Measurements from ENCODE around the gene UCP3.
"Not testable (repeated sequence)": the region's sequence is repeated elsewhere in the genome, so short reads cannot be mapped to it uniquely, and the experiment has no call there.

UCP3 gene

DNA sequence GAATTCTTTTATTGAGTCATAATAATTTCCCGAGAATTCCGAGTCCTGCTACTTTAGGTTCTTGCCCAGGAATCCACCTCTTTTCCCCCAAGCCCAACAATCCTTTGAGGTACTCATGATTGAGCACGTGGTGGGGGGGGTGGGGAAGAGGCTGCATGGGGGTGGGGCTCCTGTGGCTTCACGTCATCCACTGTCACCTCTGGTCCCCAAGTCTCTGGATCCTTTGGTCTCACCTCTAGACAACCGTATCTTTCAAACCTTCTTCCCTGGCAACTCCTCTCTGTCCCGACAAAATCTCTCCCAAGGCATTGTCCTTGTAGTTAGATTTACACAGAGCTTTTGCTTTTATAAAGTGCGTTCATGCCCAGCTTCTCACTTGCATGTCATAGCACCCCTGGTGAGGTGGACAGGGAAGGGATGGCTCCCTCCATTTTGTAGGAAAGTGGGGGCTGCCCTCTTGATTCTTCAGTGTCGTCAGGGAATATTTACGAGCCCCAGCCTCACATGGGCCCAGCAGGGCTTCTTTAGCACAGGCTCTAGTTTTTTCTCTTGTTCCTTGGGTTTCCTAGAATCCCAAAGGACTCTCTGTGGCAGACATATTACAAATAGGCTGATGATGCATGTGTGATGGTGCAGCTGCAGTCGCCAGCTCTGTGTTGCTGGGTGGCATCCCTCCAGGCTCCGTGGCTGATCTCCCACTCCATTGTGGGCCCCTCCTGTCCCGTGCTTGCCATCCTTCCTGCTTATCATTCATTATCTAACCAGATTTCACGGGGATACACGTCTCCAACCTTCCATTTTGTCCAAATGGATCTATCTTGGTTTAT is 8.4 kb downstream of the UCP3 start:
- no peak for DNase-seq (ENCODE audit: low spot score)

DNA sequence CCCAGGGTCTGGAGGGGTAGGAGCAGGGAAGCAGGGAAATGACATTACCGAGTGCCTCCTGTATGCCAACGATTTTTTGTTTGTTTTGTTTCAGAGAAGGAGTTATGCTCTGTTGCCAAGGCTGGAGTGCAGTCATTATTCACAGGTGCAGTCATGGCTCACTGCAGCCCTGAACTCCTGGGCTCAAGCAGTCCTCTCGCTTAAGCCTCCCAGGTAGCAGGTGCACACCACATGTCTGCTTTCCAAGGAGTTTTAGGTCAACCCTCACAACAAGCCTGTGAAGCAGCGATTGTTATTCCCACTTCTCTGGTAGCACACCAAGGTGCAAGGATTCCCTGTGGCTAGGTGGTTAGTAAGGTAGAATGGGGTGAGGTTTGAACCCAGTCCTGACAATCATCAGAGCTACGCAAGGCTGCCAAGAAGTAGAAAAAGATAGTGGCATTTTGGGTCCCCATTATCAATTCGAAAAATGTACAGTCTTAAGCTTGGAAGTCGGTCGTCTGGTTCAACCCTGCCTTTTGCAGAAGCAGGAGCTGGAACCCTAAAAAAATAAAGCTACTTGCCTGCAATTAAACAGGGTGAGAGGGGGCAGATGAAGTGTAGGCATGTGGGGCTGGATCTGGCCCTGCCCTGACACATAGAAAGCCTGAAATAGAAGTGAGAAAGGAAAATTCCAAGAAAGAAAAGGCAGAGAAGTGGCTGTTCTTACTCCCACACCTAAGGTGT is 9.1 kb downstream of the UCP3 start:
- DNase-seq (ENCODE audit: low spot score): no peak

DNA sequence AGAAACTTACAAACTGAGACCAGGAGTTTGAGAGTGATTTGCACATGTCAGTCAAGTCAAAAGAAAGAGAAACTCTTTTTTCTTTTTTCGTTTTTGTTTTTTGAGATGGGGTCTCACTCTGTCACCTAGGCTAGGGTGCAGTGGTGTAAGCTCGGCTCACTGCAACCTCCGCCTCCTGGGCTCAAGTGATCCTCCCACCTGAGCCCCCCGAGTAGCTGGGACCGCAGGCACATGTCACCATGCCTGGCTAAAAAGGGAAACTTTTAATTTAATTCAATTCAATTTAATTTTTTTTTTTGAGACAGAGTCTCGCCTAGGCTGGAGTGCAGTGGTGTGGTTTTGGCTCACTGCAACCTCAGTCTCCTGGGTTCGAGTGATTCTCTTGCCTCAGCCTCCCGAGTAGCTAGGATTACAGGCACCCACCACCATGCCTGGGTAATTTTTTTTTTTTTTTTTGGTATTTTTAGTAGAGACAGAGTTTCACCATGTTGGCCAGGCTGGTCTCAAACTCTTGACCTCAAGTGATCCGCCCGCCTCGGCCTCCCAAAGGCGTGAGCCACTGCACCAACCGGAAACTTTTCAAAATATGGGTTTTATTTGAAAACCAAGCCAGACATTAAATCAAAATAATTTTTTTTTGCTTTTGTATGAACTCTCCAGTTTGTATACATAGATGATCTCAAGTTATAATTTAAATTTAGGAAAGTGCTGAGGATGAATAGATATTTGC is 9.9 kb downstream of the UCP3 start:
- no peak for DNase-seq (ENCODE audit: low spot score)

DNA sequence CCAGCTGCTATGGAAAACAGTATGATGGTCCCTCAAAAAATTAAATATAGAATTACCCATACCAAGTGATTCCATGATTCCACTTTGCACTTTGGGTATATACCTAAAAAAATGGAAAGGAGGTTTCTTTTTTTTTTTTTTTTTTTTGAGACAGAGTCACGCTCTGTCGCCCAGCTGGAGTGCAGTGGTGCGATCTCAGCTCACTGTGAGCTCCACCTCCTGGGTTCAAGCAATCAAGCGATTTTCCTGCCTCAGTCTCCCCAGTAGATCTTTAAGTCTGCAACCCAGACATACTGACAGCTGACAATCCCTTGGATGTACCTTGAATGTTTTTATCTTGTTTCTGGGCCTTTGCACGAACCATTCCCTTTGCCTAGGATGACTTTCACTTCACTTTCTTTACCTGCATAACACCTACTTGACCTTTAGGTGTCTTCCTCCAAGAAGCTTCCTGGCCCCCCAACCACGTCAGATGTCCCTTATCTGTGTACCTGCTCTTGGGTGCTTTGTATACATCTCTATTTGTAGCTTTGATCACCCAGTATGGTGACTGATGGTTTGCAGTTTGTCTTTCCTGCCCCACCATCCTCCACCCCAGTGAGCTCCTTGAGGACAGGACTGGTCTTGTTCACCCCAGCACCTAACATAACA is 11.6 kb downstream of the UCP3 start:
- DNase-seq (ENCODE audit: low spot score): no peak

DNA sequence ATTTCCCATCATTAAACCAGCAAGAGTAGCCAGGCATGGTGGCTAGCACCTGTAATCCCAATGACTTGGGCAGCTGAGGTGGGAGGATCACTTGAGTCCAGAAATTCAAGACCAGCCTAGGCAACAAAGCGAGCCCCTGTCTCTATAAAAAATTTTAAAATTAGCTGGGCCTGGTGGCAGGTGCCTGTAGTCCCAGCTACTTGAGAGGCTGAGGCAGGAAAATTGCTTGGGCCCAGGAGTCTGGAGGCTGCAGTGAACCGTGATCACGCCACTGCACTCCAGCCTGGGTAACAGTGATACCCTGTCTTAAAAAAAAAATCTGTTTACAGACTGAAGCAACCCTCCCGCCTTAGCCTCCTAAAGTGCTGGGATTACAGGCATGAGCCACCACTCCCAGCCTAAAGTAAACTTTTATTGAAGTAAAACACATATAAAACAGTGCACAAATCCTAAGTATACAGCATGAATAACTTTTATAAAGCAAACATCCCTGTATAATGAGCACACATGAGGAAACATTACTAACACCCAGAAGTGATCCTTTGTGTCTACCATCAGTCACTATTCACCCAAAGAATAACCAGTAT is 12.6 kb downstream of the UCP3 start:
- no peak for DNase-seq (ENCODE audit: low spot score)

DNA sequence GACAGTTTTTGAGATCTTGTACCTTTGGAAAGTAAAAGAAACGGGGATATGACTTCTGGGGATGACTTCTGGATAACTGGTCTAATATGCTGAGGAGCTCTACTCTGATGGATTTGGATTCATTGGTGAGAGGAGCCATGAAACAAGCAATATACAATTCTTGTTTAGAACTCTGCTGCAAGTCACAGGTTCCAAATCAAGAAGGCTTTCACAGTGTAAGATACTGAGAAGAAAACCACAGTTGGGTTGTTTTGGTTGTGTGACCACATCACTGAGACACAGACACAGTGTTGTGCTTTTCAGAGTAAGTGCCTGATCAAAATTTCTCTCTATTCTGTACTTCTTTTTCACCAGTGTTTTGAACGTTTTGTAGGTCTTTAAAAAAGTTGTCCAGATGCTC is 13.2 kb downstream of the UCP3 start:
- peak; percentile 85 for DNase-seq (ENCODE audit: low spot score)

DNA sequence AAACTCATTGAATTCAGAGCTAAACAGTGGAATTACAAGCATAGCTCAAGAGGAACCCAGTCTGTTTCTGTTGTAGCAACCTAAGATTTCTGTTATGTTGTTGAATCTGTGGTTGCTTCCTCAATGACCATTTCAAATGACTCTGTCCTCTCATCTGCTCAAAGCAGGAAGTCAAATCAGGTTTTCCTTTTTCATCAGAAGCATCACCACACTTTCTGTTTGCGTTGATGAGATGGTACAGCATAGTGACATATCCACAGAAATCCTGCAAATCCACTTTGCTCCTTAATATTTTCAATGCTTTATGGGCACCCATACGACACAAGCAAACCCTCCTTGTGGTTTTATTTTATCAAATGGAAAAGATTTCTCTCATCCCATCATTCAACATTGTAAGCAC is 13.6 kb downstream of the UCP3 start:
- peak; percentile 85 for DNase-seq (ENCODE audit: low spot score)

DNA sequence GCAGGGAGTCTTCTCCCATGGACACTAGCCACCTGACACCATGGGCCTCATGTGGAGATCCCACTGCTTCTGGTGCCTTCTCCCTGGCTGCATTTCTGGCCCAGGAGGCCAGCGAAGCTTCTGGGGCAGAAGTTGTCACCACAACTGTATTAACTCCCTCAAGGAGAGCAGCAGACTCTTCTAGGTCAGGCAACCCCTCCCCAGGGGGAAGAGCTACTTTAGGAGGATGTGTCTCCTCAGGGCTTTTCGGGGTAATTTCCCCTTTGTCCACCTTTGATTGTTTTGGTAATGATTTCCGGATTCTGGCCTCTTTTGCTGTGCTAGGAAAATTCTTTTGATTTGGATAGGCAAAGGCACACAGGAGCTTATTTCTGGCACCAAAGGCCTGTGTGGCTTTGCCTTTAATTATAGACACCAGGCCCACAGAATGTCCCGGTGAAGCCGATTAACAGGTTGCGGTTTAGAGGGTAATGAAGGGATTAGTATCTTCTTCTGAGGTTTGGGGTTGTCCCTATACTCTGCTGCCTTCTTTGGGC is 17.3 kb downstream of the UCP3 start:
- DNase-seq (ENCODE audit: low spot score): peak; percentile 31

DNA sequence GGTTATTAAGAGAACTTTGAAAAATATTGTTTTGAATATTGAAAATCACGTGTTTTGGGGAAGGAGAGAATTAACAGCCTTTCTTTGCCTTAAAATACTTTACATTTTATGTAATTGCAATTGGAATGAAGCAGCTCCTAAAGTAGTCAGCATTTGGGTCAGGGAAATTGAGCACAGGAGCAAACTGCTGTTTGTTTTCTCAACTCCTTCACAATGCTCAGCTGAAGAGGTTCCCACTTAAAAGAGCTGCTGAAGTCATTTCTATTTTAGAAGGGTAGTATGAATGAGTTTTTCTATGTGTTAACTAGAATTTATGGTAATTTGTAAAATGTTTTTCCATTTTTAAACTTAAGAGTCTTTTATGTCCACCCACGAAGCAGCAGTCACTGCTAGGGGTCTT is 18.2 kb downstream of the UCP3 start:
- no peak for DNase-seq (ENCODE audit: low spot score)

DNA sequence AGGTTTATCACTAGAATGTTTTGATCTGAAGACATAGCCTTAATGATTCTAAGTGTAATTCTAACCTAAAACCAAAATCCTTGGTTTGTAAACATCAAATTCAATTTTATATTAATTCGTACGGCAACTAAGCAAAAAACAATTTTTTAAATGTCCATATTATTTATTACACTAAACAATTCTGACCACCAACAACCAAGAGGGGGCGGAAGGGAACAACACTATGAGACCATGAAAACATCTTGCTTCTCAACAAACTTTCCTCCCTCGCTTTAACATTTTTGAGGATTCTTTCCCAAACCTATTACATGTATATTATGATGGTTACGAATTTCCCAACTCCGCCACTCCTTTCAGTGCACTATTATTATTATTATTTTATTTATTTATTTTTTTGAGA is 19.7 kb downstream of the UCP3 start:
- DNase-seq (ENCODE audit: low spot score): no peak

DNA sequence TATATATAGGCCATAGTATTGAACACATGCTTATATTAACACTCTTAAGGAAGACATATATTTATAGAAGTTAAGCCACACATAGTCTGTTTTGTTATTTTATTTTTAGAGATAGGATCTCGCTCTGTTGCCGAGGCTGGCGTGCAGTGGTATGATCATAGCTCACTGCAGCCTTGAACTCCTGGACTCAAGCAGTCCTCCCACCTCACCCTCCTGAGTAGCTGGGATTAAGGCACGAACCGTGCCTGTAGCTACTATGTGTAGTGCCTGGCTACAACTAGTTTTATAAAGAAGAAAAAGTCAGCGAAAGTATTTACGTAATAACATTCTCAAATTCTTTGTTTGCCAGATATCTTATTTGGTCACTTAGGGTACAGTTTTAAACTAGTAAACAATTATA is 20.7 kb downstream of the UCP3 start:
- DNase-seq (ENCODE audit: low spot score): no peak

DNA sequence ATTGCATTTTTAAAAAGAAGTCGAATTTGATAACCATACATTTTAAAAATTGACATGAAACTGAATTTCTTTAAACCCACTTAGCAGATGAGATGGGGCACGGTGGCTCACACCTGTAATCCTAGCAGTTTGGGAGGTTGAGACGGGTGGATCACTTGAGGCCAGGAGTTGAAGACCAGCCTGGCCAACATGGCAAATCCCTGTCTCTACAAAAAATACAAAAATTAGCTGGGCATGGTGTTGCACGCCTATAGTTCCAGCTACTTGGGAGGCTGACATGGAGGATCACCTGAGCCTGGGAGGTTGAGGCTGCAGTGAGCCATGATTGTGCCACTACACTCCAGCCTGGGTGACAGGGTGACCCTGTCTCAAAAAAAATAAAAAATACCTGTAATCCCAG is 23.2 kb downstream of the UCP3 start:
- not testable (repeated sequence) for DNase-seq (ENCODE audit: low spot score)

DNA sequence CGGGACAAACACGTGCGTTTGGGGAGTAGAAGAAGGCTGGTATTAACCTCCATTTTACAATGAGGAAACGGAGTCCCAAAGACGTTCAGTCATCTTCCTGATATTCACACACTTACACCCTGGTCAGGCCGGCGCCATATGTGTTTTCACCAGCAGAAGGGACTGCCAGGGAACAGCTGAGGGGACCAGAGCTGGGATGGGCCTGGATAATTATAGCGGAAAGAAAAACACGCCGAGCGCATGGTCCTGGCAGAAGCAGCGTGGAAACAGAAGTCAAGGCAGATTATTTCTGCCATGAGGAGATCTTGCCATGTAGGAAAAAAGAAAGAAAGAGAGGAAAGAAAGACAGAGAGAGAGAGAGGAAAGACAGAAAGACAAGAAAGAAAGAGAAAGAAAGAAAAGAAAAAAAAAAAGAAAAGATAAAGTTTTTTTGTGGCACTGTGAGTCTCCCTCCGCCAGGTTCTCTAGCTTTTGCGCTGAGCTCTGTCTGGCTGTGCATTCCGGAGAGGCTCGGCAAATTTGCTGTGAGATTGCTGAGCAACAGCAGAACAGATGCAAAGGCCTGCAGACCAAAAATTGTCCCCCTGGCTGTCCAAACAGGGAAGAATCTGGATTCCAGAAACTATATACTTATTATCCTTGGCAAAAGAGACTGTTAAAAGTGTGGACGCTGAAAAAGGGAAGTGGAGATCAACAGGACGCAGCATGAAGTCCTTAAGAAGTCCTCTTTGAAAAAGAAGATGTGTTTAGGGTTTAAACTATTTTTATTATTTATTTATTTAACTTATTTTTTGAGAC is 24.9 kb downstream of the UCP3 start:
- DNase-seq (ENCODE audit: low spot score): no peak

DNA sequence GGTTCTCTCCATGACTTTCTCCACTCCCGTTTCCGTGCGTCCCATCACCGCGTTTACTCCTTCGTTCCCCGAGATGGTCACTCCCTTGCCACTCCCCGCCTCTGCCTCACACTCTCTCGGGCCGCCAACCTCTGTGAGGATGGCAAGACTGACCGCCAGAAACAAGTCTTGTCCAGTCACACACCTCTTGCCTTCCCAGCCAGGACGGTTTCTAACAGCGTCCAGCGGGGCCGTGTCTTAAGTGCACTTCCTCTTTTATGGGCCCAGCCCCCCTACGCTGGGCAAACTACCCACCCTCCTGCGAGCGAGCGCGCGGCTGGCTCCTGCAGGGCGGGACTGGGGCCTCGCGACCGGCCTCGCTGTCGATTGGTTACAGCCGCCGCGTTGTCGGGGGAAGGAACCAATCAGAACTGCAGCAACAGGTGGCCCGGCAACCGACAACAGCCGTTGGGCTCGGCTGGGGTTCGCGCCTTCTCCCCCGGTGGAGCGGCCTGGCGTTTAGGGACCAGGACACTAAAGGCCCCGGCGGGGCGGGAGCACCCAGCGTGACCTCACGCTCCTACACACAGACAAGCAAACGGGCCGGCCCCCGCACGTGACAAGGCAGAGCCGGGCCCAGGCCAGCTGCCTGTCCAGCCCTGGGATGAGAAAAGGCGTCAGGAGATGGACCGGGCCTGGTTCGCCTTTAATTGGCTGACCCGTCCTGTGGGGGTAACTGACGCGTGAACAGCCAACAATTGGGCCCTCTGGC is 25.7 kb downstream of the UCP3 start:
- DNase-seq (ENCODE audit: low spot score): peak; percentile 95

DNA sequence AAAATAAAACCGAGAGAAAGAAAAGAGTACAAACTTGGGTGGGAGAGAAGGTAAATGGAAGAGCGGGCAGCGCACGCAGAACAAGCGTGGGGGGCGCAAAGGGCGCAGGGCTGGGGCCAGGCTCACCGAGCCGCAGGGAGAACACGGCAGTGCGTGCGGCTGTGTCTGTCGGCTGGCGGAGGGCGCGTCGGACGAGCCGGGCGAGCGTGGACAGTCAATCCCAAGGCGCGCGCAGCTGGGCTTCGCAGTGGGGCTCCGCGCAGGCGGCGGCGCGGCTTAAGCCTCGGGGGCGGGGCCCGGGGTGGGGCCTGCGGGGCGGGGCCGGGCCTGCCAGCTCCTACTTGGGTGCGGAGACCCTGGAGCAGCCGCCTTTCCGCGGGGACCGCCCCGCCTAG is 26.3 kb downstream of the UCP3 start, which contains the start of gene UCP2:
UCP2 (minus strand) TSS at position 249 of the 395 bp plus-strand sequence. CDS start 4,465 bp downstream, outside the sequence.
- peak; percentile 91 for DNase-seq (ENCODE audit: low spot score)

DNA sequence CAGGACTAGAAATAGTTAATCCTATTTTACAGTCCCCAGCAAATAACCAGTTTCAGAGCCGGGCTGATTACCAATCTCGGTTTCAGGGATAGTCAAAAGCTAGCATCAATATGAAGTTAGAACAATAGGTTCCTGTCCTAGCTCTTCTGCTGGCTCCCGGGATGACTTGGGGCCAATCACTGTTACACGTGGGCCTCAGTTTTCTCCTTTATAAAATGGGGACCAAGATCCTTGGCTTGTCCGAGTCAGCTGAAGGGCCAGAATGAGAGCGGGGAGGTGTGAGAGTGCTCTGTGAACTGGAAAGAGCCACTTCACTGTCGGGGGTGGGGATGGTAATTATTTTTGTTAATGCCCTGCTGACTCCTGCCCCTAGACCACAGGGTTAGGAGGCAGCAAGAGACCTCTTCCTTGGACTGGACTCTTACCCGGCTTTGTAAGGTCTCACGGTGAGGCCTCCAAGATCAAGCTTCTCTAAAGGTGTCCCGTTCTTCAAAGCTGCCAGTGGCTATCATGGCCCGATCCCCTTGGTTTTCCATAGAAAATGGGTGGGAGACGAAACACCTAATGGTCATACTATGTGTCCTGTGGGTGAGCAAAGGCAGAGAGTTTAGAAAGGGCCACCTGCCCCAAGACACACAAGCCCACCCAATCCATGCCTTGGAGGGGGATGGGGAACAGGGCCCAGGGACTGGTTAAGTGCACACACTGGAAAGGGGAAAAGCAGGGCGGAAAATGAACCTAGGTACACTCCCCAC is 27.7 kb downstream of the UCP3 start:
- DNase-seq (ENCODE audit: low spot score): no peak

DNA sequence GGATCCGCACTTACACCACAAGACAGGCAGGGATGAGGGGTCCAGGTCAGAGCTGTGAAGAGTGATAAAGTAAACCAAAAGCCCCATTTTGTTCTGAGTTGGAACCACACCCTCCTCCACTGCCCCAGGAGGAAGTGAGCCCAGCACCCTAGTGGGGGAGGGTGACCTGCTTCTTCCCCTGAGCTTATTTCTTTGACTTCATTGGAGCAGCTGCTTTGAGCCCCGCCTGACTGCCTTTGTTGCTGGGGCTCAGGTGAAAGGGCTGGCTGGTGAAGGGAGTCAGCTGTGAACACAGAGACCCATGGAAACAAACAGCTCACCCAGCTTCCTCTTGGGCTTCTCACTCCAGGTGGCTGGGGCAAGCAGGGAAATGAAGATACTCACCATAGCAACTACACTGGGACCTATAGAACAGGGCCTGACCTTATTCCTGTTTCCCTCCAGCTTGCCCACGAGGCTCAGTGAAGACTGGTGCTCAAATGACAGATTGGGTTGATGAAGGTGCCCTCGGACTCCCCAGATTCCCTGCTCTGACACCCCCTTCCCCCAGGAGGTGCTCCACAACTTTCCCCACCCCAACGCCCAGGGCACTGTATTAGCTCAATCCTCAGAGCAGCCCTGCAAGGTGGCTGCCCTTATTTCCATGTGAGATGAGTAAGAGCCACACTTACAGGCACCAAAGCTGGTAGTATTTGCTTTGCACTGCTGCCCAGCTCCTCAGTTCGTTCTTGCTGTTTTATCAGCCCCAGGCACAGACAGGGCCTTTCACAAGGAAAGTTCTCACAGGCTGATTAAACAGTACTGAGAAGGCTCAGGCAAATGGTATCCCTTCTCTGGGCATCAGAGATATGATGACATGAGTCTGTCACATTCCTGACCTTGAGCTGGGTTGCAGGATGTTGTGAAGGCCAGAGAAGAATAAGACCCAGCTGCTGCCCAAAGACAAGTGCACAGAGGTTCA is 28.6 kb downstream of the UCP3 start:
- DNase-seq (ENCODE audit: low spot score): peak; percentile 89

DNA sequence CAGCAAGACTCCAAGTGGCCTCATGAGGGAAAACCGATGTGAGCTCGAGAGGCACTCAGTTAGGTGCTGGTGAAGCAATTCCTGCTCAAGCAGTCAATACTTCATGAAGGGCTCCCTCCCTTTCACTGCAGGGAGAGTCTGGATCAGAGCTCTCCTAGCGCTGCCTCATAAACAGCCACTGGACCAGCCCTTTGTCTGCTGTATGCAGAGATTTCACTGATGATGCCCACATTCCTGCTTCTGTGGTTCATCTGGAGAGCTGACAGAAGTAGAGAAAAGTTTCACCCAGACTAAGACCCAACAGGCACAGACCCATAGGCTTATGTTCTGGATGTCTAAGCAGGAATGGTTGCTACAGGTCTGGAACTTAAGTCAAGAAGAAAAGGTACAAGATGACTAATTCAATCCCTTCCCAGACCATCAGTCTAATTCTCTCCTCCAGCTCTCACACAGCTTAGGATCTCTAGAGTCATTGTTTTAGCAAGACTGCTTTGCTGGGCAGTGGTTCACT is 30.3 kb downstream of the UCP3 start:
- DNase-seq (ENCODE audit: low spot score): no peak
